ENCODE measurements around the gene GBP2. TPM values are rescaled to one million over a fixed set of nuclear protein-coding genes. Genes with fewer than 3 reads are reported as not detected.

GBP2 gene
- total RNA-seq, 1 experiment from 2014 or later: 3.0 TPM

DNA sequence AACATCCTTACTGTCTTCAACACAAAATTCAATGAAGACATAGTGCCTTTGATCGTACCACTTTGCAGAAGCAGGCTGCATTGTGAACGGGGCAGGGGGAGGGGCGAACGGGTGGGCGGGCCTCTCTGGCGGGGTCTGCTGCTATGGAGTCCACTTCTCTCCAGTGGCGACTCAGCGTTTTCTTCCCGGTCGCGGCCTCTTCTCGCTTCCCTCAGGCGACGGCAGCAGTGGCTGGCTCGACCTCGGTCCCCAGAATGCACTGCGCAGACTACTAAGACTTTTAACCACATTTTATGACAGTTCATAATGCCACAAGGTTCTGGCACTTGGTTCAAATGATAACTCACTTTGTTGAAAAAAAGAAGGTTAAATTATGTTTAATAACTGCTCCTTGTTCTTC, 21.2 kb downstream of the GBP2 start:
- BruUV-seq (replicated peaks): no TSS peak

DNA sequence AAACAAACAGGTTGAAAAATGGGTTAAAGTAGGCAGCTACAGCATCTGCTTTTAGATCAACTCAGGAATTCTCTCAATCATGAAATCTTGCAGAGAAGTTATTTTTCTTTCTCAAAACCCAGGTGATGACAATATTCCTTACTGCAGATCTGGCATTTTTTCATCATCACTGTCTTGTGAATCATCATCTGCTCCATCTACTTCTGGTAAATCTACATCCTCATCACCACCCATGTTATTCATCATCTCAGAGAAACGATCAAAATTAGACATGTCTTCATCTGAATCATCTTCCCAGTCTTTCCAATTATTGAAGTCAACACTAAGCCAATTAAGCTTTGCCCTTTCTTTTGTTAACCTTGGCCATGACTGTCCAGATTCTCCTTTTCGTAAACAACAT, 21.8 kb downstream of the GBP2 start:
- CTCF ChIA-PET: no interaction called here
- no peak for ATAC-seq
- Histone ChIP-seq H3K27ac (ENCODE audit: low read length) (no peak overlapping the region), H3K36me3 (ENCODE audit: control insufficient read depth, insufficient read depth, low read length) (no peaks in the 10 kb centered on the region), H3K4me3 (ENCODE audit: low read depth in 2 of 2, low read length in 2 of 2) (no peak overlapping the region), H3K4me1 (ENCODE audit: control insufficient read depth, insufficient read depth, low read length) (no peaks in the 10 kb centered on the region), H3K9me3 (ENCODE audit: control insufficient read depth, insufficient read depth, low read depth, low read length) (no peaks in the 10 kb centered on the region), H3K27me3 (ENCODE audit: control insufficient read depth, insufficient read depth, low read length) (peaks cover 4% of the 10 kb centered on the region)
- POLR2A ChIA-PET: no interaction called here
- in situ Hi-C loops (cut with HindIII; ENCODE audit: low pct_unique_long_range_greater_than_20kb, low sequenced_read_pairs): no loop called here
- intact Hi-C loops (cut with micrococcal nuclease; ENCODE audit: unreplicated experiment): no loop called here
- TF ChIP-seq, protein P1, sequence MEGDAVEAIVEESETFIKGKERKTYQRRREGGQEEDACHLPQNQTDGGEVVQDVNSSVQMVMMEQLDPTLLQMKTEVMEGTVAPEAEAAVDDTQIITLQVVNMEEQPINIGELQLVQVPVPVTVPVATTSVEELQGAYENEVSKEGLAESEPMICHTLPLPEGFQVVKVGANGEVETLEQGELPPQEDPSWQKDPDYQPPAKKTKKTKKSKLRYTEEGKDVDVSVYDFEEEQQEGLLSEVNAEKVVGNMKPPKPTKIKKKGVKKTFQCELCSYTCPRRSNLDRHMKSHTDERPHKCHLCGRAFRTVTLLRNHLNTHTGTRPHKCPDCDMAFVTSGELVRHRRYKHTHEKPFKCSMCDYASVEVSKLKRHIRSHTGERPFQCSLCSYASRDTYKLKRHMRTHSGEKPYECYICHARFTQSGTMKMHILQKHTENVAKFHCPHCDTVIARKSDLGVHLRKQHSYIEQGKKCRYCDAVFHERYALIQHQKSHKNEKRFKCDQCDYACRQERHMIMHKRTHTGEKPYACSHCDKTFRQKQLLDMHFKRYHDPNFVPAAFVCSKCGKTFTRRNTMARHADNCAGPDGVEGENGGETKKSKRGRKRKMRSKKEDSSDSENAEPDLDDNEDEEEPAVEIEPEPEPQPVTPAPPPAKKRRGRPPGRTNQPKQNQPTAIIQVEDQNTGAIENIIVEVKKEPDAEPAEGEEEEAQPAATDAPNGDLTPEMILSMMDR (IDR thresholded peaks at IDR 0.05): no peak
- TF ChIP-seq TCF7L2 (IDR thresholded peaks at IDR 0.05; ENCODE audit: low read depth, low read length) (no peak), SIN3A (IDR thresholded peaks at IDR 0.05; ENCODE audit: borderline replicate concordance, insufficient read depth, low read depth, low read length) (no peak), POLR2AphosphoS5 (IDR thresholded peaks at IDR 0.05; ENCODE audit: low read depth, low read length) (no peak)
- TF ChIP-seq, protein P2, sequence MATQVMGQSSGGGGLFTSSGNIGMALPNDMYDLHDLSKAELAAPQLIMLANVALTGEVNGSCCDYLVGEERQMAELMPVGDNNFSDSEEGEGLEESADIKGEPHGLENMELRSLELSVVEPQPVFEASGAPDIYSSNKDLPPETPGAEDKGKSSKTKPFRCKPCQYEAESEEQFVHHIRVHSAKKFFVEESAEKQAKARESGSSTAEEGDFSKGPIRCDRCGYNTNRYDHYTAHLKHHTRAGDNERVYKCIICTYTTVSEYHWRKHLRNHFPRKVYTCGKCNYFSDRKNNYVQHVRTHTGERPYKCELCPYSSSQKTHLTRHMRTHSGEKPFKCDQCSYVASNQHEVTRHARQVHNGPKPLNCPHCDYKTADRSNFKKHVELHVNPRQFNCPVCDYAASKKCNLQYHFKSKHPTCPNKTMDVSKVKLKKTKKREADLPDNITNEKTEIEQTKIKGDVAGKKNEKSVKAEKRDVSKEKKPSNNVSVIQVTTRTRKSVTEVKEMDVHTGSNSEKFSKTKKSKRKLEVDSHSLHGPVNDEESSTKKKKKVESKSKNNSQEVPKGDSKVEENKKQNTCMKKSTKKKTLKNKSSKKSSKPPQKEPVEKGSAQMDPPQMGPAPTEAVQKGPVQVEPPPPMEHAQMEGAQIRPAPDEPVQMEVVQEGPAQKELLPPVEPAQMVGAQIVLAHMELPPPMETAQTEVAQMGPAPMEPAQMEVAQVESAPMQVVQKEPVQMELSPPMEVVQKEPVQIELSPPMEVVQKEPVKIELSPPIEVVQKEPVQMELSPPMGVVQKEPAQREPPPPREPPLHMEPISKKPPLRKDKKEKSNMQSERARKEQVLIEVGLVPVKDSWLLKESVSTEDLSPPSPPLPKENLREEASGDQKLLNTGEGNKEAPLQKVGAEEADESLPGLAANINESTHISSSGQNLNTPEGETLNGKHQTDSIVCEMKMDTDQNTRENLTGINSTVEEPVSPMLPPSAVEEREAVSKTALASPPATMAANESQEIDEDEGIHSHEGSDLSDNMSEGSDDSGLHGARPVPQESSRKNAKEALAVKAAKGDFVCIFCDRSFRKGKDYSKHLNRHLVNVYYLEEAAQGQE (IDR thresholded peaks at IDR 0.05; ENCODE audit: insufficient read depth in 1 of 2, low read depth in 2 of 2, low read length in 1 of 2): no peak
- BruUV-seq (replicated peaks): no TSS peak
- DNase-seq (ENCODE audit: low read depth, low spot score): no peak

More for the DNA sequence above, 21.2 kb downstream of the GBP2 start:
- no peaks in the 10 kb centered on the region for H3K9me3 ChIP-seq (ENCODE audit: control insufficient read depth, insufficient read depth, low read depth, low read length)
- H3K4me3 ChIP-seq (ENCODE audit: low read depth in 2 of 2, low read length in 2 of 2): no peak overlapping the region
- ChIA-PET POLR2A (no interaction called here), CTCF (no interaction called here)
- peaks cover 4% of the 10 kb centered on the region for H3K27me3 ChIP-seq (ENCODE audit: control insufficient read depth, insufficient read depth, low read length)
- no peak overlapping the region for H3K27ac ChIP-seq (ENCODE audit: low read length)
- intact Hi-C loops (cut with micrococcal nuclease; ENCODE audit: unreplicated experiment) (no loop called here), in situ Hi-C loops (cut with HindIII; ENCODE audit: low pct_unique_long_range_greater_than_20kb, low sequenced_read_pairs) (no loop called here)
- no peaks in the 10 kb centered on the region for H3K36me3 ChIP-seq (ENCODE audit: control insufficient read depth, insufficient read depth, low read length)
- H3K4me1 ChIP-seq (ENCODE audit: control insufficient read depth, insufficient read depth, low read length): no peaks in the 10 kb centered on the region
- ATAC-seq (no peak), DNase-seq (ENCODE audit: low read depth, low spot score) (no peak)
- TF ChIP-seq, protein P2 (IDR thresholded peaks at IDR 0.05; ENCODE audit: insufficient read depth in 1 of 2, low read depth in 2 of 2, low read length in 1 of 2): no peak
- TF ChIP-seq POLR2AphosphoS5 (IDR thresholded peaks at IDR 0.05; ENCODE audit: low read depth, low read length) (no peak), TCF7L2 (IDR thresholded peaks at IDR 0.05; ENCODE audit: low read depth, low read length) (no peak), SIN3A (IDR thresholded peaks at IDR 0.05; ENCODE audit: borderline replicate concordance, insufficient read depth, low read depth, low read length) (no peak)
- TF ChIP-seq, protein P1 (IDR thresholded peaks at IDR 0.05): no peak

All from Panc1 (cell line).